Endothelial cell of umbilical vein (primary cell): Measurements from ENCODE around the gene DNAAF5. TPM values are rescaled to one million over a fixed set of nuclear protein-coding genes. Genes with fewer than 3 reads are reported as not detected.

ENCODE experiments used
- BruUV-seq: library from RNA; stranded (reverse); fragments of 400-500 nt; replicated peaks from 2 replicates; lab custom pipeline; 2021; lab: Mats Ljungman, UMichigan
- CTCF ChIA-PET: fragments of 300-600, 350-600 bp; sonication (Branson Sonifier 250); formaldehyde crosslinking; loops from one replicate; lab custom pipeline; 2021; ENCODE audit warnings: antibody characterized with exemption, inconsistent platforms; lab: Charles Lee
- POLR2A ChIA-PET: fragments of 300-600, 350-600 bp; sonication (Branson Sonifier 250); formaldehyde crosslinking; loops from one replicate; lab custom pipeline; 2021; ENCODE audit warnings: antibody characterized with exemption, inconsistent platforms; lab: Charles Lee
- DNase-seq: peaks from one replicate; pipeline ENCODE4 v3.0.0-alpha.2; 2011; ENCODE audit warnings: low read depth, low spot score
- FAIRE-seq: peaks from 2 replicates; lab custom pipeline; 2011; peaks lifted over from hg19 to GRCh38; lab: Jason Lieb, UNC
- H2AFZ ChIP-seq: 2 replicates; pipeline ENCODE4 v1.6.0; 2012; ENCODE audit warnings: low read depth, low read length, control low read depth, inconsistent platforms
- H3K27ac ChIP-seq: 2 replicates; pipeline ENCODE4 v1.5.1; 2011; ENCODE audit warnings: low read depth, mild to moderate bottlenecking, control low read depth, low read length, moderate library complexity; ENCODE audit not compliant: insufficient read depth
- H3K27me3 ChIP-seq, 2 experiments: 2 replicates each; pipeline versions ENCODE4 v1.6.0 to v1.6.1; 2011; ENCODE audit warnings: low read length in 2 of 2, mixed read lengths in 1 of 2; ENCODE audit not compliant: control insufficient read depth in 2 of 2, insufficient read depth in 2 of 2
- H3K36me3 ChIP-seq, 2 experiments: 2 replicates in 1 of 2; 3 replicates in 1 of 2; pipeline ENCODE4 v1.5.1; 2011; ENCODE audit warnings: low read length in 2 of 2, mild to moderate bottlenecking in 1 of 2, moderate library complexity in 1 of 2; ENCODE audit not compliant: control insufficient read depth in 2 of 2, insufficient read depth in 2 of 2; ENCODE audit errors: extremely low read depth in 1 of 2
- H3K4me1 ChIP-seq: 3 replicates; pipeline ENCODE4 v1.5.1; 2011; ENCODE audit warnings: mild to moderate bottlenecking, low read length; ENCODE audit not compliant: control insufficient read depth, insufficient read depth; ENCODE audit errors: extremely low read depth
- H3K4me2 ChIP-seq: 2 replicates; pipeline ENCODE4 v1.6.1; 2011; ENCODE audit warnings: low read length, control low read depth, mixed read lengths; ENCODE audit not compliant: insufficient read depth
- H3K4me3 ChIP-seq, 3 experiments: fragments of 200-600 bp in 1 of 3; sonication (generic), shearing (Covaris generic) in 1 of 3; replicated peaks in 1 of 3; 2 replicates each; pipeline ENCODE4 v1.5.1; 2011 to 2016; ENCODE audit warnings: control low read depth in 3 of 3, low read length in 3 of 3, mild to moderate bottlenecking in 2 of 3, inconsistent platforms in 1 of 3, low read depth in 1 of 3, moderate library complexity in 1 of 3; ENCODE audit not compliant: insufficient read depth in 1 of 3
- H3K79me2 ChIP-seq: 2 replicates; pipeline ENCODE4 v1.6.0; 2012; ENCODE audit warnings: low read length, inconsistent platforms; ENCODE audit not compliant: control insufficient read depth, insufficient read depth
- H3K9ac ChIP-seq: replicated peaks from 2 replicates; pipeline ENCODE3; 2011; ENCODE audit warnings: low read length, control low read depth; ENCODE audit not compliant: insufficient read depth; ENCODE audit errors: extremely low read depth
- H3K9me1 ChIP-seq: replicated peaks from 3 replicates; pipeline ENCODE4 v1.6.0; 2011; ENCODE audit warnings: mild to moderate bottlenecking, low read length; ENCODE audit not compliant: control insufficient read depth, insufficient read depth; ENCODE audit errors: extremely low read depth
- H3K9me3 ChIP-seq: replicated peaks from 2 replicates; pipeline ENCODE4 v1.5.1; 2012; ENCODE audit warnings: low read length, inconsistent platforms; ENCODE audit not compliant: control insufficient read depth, insufficient read depth
- H4K20me1 ChIP-seq: replicated peaks from 2 replicates; pipeline ENCODE3; 2011; ENCODE audit warnings: mild to moderate bottlenecking, low read length; ENCODE audit not compliant: control insufficient read depth, insufficient read depth; ENCODE audit errors: extremely low read depth
- CTCF ChIP-seq, 2 donors: IDR thresholded peaks; 1 replicate in 1 of 2; 2 replicates in 1 of 2; pipeline ENCODE4 v1.5.1; 2011; ENCODE audit warnings: low read length in 2 of 2, mild to moderate bottlenecking in 2 of 2, moderate library complexity in 2 of 2, control low read depth in 1 of 2, inconsistent platforms in 1 of 2, low read depth in 1 of 2; ENCODE audit not compliant: insufficient read depth in 1 of 2; ENCODE audit errors: extremely low read depth in 1 of 2
- EZH2 ChIP-seq: IDR thresholded peaks from 2 replicates; pipeline ENCODE4 v1.6.1; 2012; ENCODE audit warnings: borderline replicate concordance, low read depth, mild to moderate bottlenecking, moderate library complexity, low read length, inconsistent platforms; ENCODE audit not compliant: severe bottlenecking
- FOS ChIP-seq: IDR thresholded peaks from 2 replicates; pipeline ENCODE4 v1.6.1; 2011; ENCODE audit warnings: mild to moderate bottlenecking, low read length, moderate library complexity, borderline replicate concordance; ENCODE audit not compliant: insufficient read depth
- GATA2 ChIP-seq: IDR thresholded peaks from 2 replicates; pipeline ENCODE4 v1.7.0; 2011; ENCODE audit warnings: low read depth, mild to moderate bottlenecking, moderate library complexity, mixed read lengths, low read length; ENCODE audit not compliant: insufficient read length, insufficient read depth
- JUN ChIP-seq: IDR thresholded peaks from 2 replicates; pipeline ENCODE4 v1.6.1; 2011; ENCODE audit warnings: borderline replicate concordance, low read depth; ENCODE audit not compliant: insufficient read length, insufficient read depth
- MAX ChIP-seq: IDR thresholded peaks from 2 replicates; pipeline ENCODE4 v1.6.1; 2011; ENCODE audit not compliant: insufficient read depth, insufficient read length
- MYC ChIP-seq: IDR thresholded peaks from one replicate; pipeline ENCODE4 v1.6.1; 2011; ENCODE audit warnings: mild to moderate bottlenecking, low read depth, low read length
- POLR2A ChIP-seq: IDR thresholded peaks from 2 replicates; pipeline ENCODE4 v1.6.1; 2012; ENCODE audit warnings: low read depth, mild to moderate bottlenecking, control low read depth, low read length
- POLR2AphosphoS5 ChIP-seq: IDR thresholded peaks from 2 replicates; pipeline ENCODE4 v1.6.1; 2012; ENCODE audit warnings: low read depth, mild to moderate bottlenecking, control low read depth, low read length, moderate library complexity; ENCODE audit not compliant: insufficient read depth
- dilution Hi-C: fragments of 300-500 bp; cut with MboI; formaldehyde crosslinking; loops from one replicate; pipeline ENCODE4 v1.15.0; 2019; ENCODE audit warnings: low sequenced_read_pairs; ENCODE audit not compliant: extremely low pct_ligation_motif_present
- intact Hi-C: fragments of 100-400 bp; cut with micrococcal nuclease; formaldehyde crosslinking; loops from one replicate; pipeline ENCODE4 v1.10.0; 2022
- polyA plus RNA-seq, 4 experiments: library from polyadenylated mRNA; depleted of rRNA in 3 of 4; stranded (reverse) in 3 of 4; unstranded in 1 of 4; fragments of >200 nt; gene quantifications; 2 replicates each; pipeline versions ENCODE4 v1.2.1 to v1.2.3, GENCODE V29; 2011 to 2012; ENCODE audit warnings: missing spikeins in 1 of 4
- total RNA-seq: library from RNA; stranded (reverse); gene quantifications from 2 replicates; pipeline ENCODE4 v1.2.3, GENCODE V29; 2021

DNAAF5 gene
- total and polyA plus RNA-seq, 2 donors (not counting 3 experiments of a cell fraction or from before 2014, with no cell fraction given) = 49.3 to 65.5 TPM

- Histone ChIP-seq H3K27me3 (no peaks in the 10 kb centered on the region), H3K4me2 (no peak overlapping the region), H3K4me3 (no peak overlapping the region), H3K27ac (no peak overlapping the region), H2AFZ (no peak overlapping the region), H3K9me1 (no peaks in the 10 kb centered on the region), H3K36me3 (peaks cover 0 to 5% of the 10 kb centered on the region in 2 experiments), H4K20me1 (no peaks in the 10 kb centered on the region), H3K9me3 (peaks cover 2% of the 10 kb centered on the region), H3K9ac (no peak overlapping the region), H3K4me1 (no peaks in the 10 kb centered on the region), H3K79me2 (no peaks in the 10 kb centered on the region)
- dilution Hi-C loops = no loop called here
- DNase-seq = no peak
- POLR2A ChIA-PET = no interaction called here
- no peak for FAIRE-seq
- intact Hi-C loops = no loop called here
- BruUV-seq = no TSS peak
- TF ChIP-seq POLR2AphosphoS5 (no peak), MAX (no peak), MYC (no peak), JUN (no peak), CTCF (IDR thresholded peaks at IDR 0.05; ENCODE audit: extremely low read depth in 1 of 2, insufficient read depth in 1 of 2, low read depth in 1 of 2, low read length in 2 of 2) (no peak), GATA2 (no peak), POLR2A (no peak), EZH2 (no peak), FOS (no peak)
- CTCF ChIA-PET = no interaction called here
These were observed 42.8 kb upstream of the DNAAF5 start for GRCh38 chr7:683526-684205.
